Tibial nerve (tissue), 4 donors: Measurements from ENCODE around the gene FBXW7. TPM values are rescaled to one million over a fixed set of nuclear protein-coding genes. Genes with fewer than 3 reads are reported as not detected.

ENCODE experiments used
- DNase-seq, 2 donors: peaks; one replicate each; pipeline ENCODE4 v3.0.0-alpha.2; 2019; ENCODE audit warnings: low spot score in 2 of 2
- H3K27ac ChIP-seq, 4 donors: fragments of 200-600 bp; sonication (generic) in 3 of 4; one replicate each; pipeline ENCODE4 v1.5.1; 2017 to 2019; ENCODE audit warnings: mild to moderate bottlenecking in 1 of 4
- H3K27me3 ChIP-seq, 2 donors: fragments of 200-600 bp; sonication (generic) in 1 of 2; one replicate each; pipeline versions ENCODE4 v1.5.1 to v1.6.0; 2017 to 2019
- H3K36me3 ChIP-seq, 3 donors: fragments of 200-600 bp; sonication (generic); one replicate each; pipeline ENCODE4 v1.5.1; 2018 to 2019
- H3K4me1 ChIP-seq, 4 donors: fragments of 200-600 bp; sonication (generic) in 3 of 4; one replicate each; pipeline ENCODE4 v1.5.1; 2017 to 2019
- H3K4me3 ChIP-seq, 4 donors: fragments of 200-600 bp; sonication (generic) in 3 of 4; one replicate each; pipeline ENCODE4 v1.5.1; 2017 to 2019; ENCODE audit warnings: mild to moderate bottlenecking in 1 of 4, moderate library complexity in 1 of 4
- H3K9me3 ChIP-seq, 4 donors: fragments of 200-600 bp; sonication (generic) in 3 of 4; one replicate each; pipeline ENCODE4 v1.5.1; 2017 to 2019
- EP300 ChIP-seq, 2 donors: sonication (generic); formaldehyde crosslinking; IDR thresholded peaks; one replicate each; pipeline ENCODE4 v1.6.1; 2017; ENCODE audit warnings: antibody characterized with exemption in 2 of 2, mild to moderate bottlenecking in 1 of 2
- POLR2A ChIP-seq, 2 donors: fragments of 450-650 bp; IDR thresholded peaks; one replicate each; pipeline ENCODE4 v1.6.1; 2017; ENCODE audit warnings: antibody characterized with exemption in 2 of 2, mild to moderate bottlenecking in 2 of 2, moderate library complexity in 2 of 2
- WGBS, 2 donors: methylation state at CpG; one replicate each; pipeline ENCODE4 v1.1.5; 2018; 5-methylcytosine and 5-hydroxymethylcytosine counted together
- total RNA-seq, 4 donors: library from RNA; depleted of rRNA; stranded (reverse); fragments of >200 nt; gene quantifications; one replicate each; pipeline ENCODE4 v1.1.0, GENCODE V29; 2016
- TF ChIP-seq, protein P1 (sequence below), 5 experiments: fragments of 200-600 bp in 3 of 5; fragments of 450-650 bp in 2 of 5; sonication (generic) in 3 of 5; IDR thresholded peaks; one replicate each; pipeline ENCODE4 v1.5.1; 2016 to 2019; ENCODE audit warnings: antibody characterized with exemption in 5 of 5, mild to moderate bottlenecking in 3 of 5, moderate library complexity in 2 of 5

The FBXW7 gene
- total RNA-seq, 4 donors from 2014 or later = 40.8 to 85.7 (median 62.1) TPM

DNA sequence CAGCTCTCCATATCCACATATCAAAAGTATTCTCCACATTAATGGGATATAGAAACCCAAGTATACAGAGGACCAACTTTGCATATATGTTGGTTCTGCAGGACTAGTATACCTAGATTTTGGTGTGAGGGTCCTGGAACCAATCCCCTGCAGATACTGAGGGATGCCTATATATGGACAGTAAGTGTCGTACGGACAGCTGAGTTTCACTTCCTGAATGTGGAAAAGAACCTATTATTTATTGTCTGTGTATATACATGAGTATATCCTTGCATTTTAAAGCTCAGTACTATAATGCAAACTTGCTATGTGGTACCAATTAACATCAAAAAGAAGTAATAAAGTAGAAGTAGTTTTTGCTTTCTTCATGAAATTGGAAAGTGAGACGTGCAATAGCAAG lies 101.9 kb downstream of the FBXW7 start:
- H3K4me3 ChIP-seq = no peak overlapping the region
- no peaks in the 10 kb centered on the region for H3K36me3 ChIP-seq
- no peak overlapping the region for H3K27ac ChIP-seq
- WGBS, 2 donors = 89% methylated on average over 3 of the region's 3 CpGs
- TF ChIP-seq, protein P1, sequence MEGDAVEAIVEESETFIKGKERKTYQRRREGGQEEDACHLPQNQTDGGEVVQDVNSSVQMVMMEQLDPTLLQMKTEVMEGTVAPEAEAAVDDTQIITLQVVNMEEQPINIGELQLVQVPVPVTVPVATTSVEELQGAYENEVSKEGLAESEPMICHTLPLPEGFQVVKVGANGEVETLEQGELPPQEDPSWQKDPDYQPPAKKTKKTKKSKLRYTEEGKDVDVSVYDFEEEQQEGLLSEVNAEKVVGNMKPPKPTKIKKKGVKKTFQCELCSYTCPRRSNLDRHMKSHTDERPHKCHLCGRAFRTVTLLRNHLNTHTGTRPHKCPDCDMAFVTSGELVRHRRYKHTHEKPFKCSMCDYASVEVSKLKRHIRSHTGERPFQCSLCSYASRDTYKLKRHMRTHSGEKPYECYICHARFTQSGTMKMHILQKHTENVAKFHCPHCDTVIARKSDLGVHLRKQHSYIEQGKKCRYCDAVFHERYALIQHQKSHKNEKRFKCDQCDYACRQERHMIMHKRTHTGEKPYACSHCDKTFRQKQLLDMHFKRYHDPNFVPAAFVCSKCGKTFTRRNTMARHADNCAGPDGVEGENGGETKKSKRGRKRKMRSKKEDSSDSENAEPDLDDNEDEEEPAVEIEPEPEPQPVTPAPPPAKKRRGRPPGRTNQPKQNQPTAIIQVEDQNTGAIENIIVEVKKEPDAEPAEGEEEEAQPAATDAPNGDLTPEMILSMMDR (IDR thresholded peaks at IDR 0.05) = no peak
- TF ChIP-seq POLR2A (IDR thresholded peaks at IDR 0.05) (no peak), EP300 (IDR thresholded peaks at IDR 0.05) (no peak)
- peaks cover 0 to 8% (median 3%) of the 10 kb centered on the region in 4 donors for H3K4me1 ChIP-seq
- no peak for DNase-seq
- peaks cover 0 to 6% (median 0%) of the 10 kb centered on the region in 4 donors for H3K9me3 ChIP-seq
- no peaks in the 10 kb centered on the region for H3K27me3 ChIP-seq

DNA sequence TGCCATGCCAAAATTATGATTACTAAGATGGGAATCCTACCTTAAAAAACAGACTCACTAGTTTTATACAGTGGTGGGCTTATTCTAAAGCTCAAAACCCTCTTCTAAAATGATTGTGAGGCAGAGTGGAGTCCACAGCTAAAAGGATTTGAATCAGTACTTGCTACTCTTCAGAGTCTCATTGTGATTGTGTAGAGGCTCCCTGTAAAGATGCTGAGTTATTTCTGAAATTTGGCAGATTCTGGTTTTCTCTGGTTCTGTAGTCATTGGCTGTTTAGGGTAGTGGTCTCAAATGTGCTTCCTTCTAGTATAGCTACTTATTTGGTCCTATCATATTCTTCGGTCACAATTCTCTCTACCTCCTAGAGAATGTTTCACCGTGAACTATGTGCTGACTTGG lies 104.1 kb downstream of the FBXW7 start:
- WGBS, 2 donors = 91 to 100% methylated on average over 2 of the region's 2 CpGs
- no peak overlapping the region for H3K27ac ChIP-seq
- TF ChIP-seq EP300 (IDR thresholded peaks at IDR 0.05) = no peak
- TF ChIP-seq POLR2A (IDR thresholded peaks at IDR 0.05) = no peak
- TF ChIP-seq, protein P1 (IDR thresholded peaks at IDR 0.05) = no peak
- H3K9me3 ChIP-seq = peaks cover 0 to 6% (median 0%) of the 10 kb centered on the region in 4 donors
- DNase-seq = no peak
- no peaks in the 10 kb centered on the region for H3K36me3 ChIP-seq
- no peaks in the 10 kb centered on the region for H3K27me3 ChIP-seq
- H3K4me1 ChIP-seq = peaks cover 0 to 8% (median 3%) of the 10 kb centered on the region in 4 donors
- no peak overlapping the region for H3K4me3 ChIP-seq

DNA sequence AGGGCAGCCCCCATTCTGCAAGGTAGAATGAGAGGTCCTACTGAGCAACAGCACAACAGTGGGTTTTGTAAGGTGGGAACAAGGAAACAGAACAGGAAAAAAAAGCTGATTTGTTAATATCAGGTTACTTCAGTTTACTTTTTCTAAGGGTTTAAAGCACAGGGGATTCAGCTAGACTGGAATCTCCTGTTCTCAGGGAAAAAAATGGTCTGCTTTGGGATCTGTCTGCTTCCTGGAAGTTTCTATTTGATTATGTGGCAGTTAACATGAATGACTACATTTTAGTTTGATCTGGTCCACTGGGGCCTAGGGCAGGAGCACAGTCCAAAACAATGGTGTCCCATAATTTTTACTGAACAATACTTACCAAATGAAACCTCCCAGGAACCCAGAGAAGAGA lies 104.6 kb downstream of the FBXW7 start:
- TF ChIP-seq EP300 (IDR thresholded peaks at IDR 0.05) (no peak), POLR2A (IDR thresholded peaks at IDR 0.05) (no peak)
- TF ChIP-seq, protein P1 (IDR thresholded peaks at IDR 0.05) = no peak
- H3K36me3 ChIP-seq = no peaks in the 10 kb centered on the region
- no peak overlapping the region for H3K4me3 ChIP-seq
- DNase-seq = no peak
- H3K27ac ChIP-seq = no peak overlapping the region
- peaks cover 0 to 1% (median 0%) of the 10 kb centered on the region in 4 donors for H3K9me3 ChIP-seq
- H3K27me3 ChIP-seq = no peaks in the 10 kb centered on the region
- peaks cover 0 to 8% (median 3%) of the 10 kb centered on the region in 4 donors for H3K4me1 ChIP-seq

DNA sequence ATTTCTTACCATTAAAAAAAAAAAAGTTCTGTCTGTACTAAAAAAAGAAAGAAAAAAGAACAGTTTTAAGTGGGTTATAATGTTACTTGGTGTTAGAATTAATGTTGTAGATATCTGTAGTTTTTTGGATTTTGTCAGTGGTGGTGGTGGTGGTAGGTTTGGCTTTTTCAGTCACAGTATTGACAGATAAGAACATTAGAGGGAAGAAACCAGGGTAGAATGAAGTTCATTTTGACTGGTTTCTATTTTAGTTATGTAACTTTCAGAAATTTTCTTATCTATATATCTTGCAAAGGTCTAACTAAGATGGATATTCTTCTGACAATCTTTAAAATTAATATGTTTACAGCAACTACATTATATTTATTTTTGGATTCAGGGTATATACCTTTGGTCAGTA lies 105.4 kb downstream of the FBXW7 start:
- Histone ChIP-seq H3K27me3 (no peaks in the 10 kb centered on the region), H3K4me1 (peaks cover 0 to 8% (median 3%) of the 10 kb centered on the region in 4 donors), H3K36me3 (no peaks in the 10 kb centered on the region), H3K27ac (no peak overlapping the region), H3K9me3 (no peaks in the 10 kb centered on the region), H3K4me3 (no peak overlapping the region)
- no peak for DNase-seq
- no peak for TF ChIP-seq EP300 (IDR thresholded peaks at IDR 0.05)
- TF ChIP-seq, protein P1 (IDR thresholded peaks at IDR 0.05) = no peak

DNA sequence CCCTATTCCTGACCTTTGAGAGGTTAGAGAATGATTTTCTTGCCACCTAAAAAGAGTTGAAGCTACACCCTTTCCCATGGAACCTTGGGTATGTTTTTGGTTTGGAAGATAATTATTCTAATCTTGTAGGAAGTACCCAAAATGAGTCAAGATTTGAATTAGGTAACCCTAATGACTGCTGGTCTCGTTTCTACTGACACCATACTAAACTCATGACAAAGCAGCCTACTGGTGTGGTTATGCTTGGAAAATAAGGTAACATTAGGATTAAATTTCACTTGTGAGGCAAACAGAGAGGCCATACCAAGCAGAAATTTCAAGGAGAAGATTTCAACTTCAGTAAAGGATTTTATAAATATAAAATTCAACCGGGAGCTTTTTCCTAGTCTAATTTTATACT lies 107.9 kb downstream of the FBXW7 start:
- H3K27ac ChIP-seq = no peak overlapping the region
- no peak overlapping the region for H3K4me3 ChIP-seq
- H3K27me3 ChIP-seq = no peaks in the 10 kb centered on the region
- TF ChIP-seq EP300 (IDR thresholded peaks at IDR 0.05) (no peak), POLR2A (IDR thresholded peaks at IDR 0.05) (no peak)
- TF ChIP-seq, protein P1 (IDR thresholded peaks at IDR 0.05) = no peak
- peaks cover 0 to 20% (median 3%) of the 10 kb centered on the region in 4 donors for H3K4me1 ChIP-seq
- 88 to 94% methylated on average over 2 of the region's 2 CpGs for WGBS, 2 donors
- H3K9me3 ChIP-seq = no peaks in the 10 kb centered on the region
- no peaks in the 10 kb centered on the region for H3K36me3 ChIP-seq
- DNase-seq = no peak
